Endothelial cell of umbilical vein (primary cell): ENCODE results near the gene CARD14. TPM values are rescaled to one million over a fixed set of nuclear protein-coding genes. Genes with fewer than 3 reads are reported as not detected.

Source experiments
- BruUV-seq: library from RNA; stranded (reverse); fragments of 400-500 nt; replicated peaks from 2 replicates; lab custom pipeline; 2021; lab: Mats Ljungman, UMichigan
- CTCF ChIA-PET: fragments of 300-600, 350-600 bp; sonication (Branson Sonifier 250); formaldehyde crosslinking; loops from one replicate; lab custom pipeline; 2021; ENCODE audit warnings: antibody characterized with exemption, inconsistent platforms; lab: Charles Lee
- POLR2A ChIA-PET: fragments of 300-600, 350-600 bp; sonication (Branson Sonifier 250); formaldehyde crosslinking; loops from one replicate; lab custom pipeline; 2021; ENCODE audit warnings: antibody characterized with exemption, inconsistent platforms; lab: Charles Lee
- DNase-seq: peaks from one replicate; pipeline ENCODE4 v3.0.0-alpha.2; 2011; ENCODE audit warnings: low read depth, low spot score
- FAIRE-seq: peaks from 2 replicates; lab custom pipeline; 2011; peaks lifted over from hg19 to GRCh38; lab: Jason Lieb, UNC
- H2AFZ ChIP-seq: 2 replicates; pipeline ENCODE4 v1.6.0; 2012; ENCODE audit warnings: low read depth, low read length, control low read depth, inconsistent platforms
- H3K27ac ChIP-seq: 2 replicates; pipeline ENCODE4 v1.5.1; 2011; ENCODE audit warnings: low read depth, mild to moderate bottlenecking, control low read depth, low read length, moderate library complexity; ENCODE audit not compliant: insufficient read depth
- H3K27me3 ChIP-seq, 2 experiments: 2 replicates each; pipeline versions ENCODE4 v1.6.0 to v1.6.1; 2011; ENCODE audit warnings: low read length in 2 of 2, mixed read lengths in 1 of 2; ENCODE audit not compliant: control insufficient read depth in 2 of 2, insufficient read depth in 2 of 2
- H3K36me3 ChIP-seq, 2 experiments: 2 replicates in 1 of 2; 3 replicates in 1 of 2; pipeline ENCODE4 v1.5.1; 2011; ENCODE audit warnings: low read length in 2 of 2, mild to moderate bottlenecking in 1 of 2, moderate library complexity in 1 of 2; ENCODE audit not compliant: control insufficient read depth in 2 of 2, insufficient read depth in 2 of 2; ENCODE audit errors: extremely low read depth in 1 of 2
- H3K4me1 ChIP-seq: 3 replicates; pipeline ENCODE4 v1.5.1; 2011; ENCODE audit warnings: mild to moderate bottlenecking, low read length; ENCODE audit not compliant: control insufficient read depth, insufficient read depth; ENCODE audit errors: extremely low read depth
- H3K4me2 ChIP-seq: 2 replicates; pipeline ENCODE4 v1.6.1; 2011; ENCODE audit warnings: low read length, control low read depth, mixed read lengths; ENCODE audit not compliant: insufficient read depth
- H3K4me3 ChIP-seq, 3 experiments: fragments of 200-600 bp in 1 of 3; sonication (generic), shearing (Covaris generic) in 1 of 3; replicated peaks in 1 of 3; 2 replicates each; pipeline ENCODE4 v1.5.1; 2011 to 2016; ENCODE audit warnings: control low read depth in 3 of 3, low read length in 3 of 3, mild to moderate bottlenecking in 2 of 3, inconsistent platforms in 1 of 3, low read depth in 1 of 3, moderate library complexity in 1 of 3; ENCODE audit not compliant: insufficient read depth in 1 of 3
- H3K79me2 ChIP-seq: 2 replicates; pipeline ENCODE4 v1.6.0; 2012; ENCODE audit warnings: low read length, inconsistent platforms; ENCODE audit not compliant: control insufficient read depth, insufficient read depth
- H3K9ac ChIP-seq: replicated peaks from 2 replicates; pipeline ENCODE3; 2011; ENCODE audit warnings: low read length, control low read depth; ENCODE audit not compliant: insufficient read depth; ENCODE audit errors: extremely low read depth
- H3K9me1 ChIP-seq: replicated peaks from 3 replicates; pipeline ENCODE4 v1.6.0; 2011; ENCODE audit warnings: mild to moderate bottlenecking, low read length; ENCODE audit not compliant: control insufficient read depth, insufficient read depth; ENCODE audit errors: extremely low read depth
- H3K9me3 ChIP-seq: replicated peaks from 2 replicates; pipeline ENCODE4 v1.5.1; 2012; ENCODE audit warnings: low read length, inconsistent platforms; ENCODE audit not compliant: control insufficient read depth, insufficient read depth
- H4K20me1 ChIP-seq: replicated peaks from 2 replicates; pipeline ENCODE3; 2011; ENCODE audit warnings: mild to moderate bottlenecking, low read length; ENCODE audit not compliant: control insufficient read depth, insufficient read depth; ENCODE audit errors: extremely low read depth
- CTCF ChIP-seq, 2 donors: IDR thresholded peaks; 1 replicate in 1 of 2; 2 replicates in 1 of 2; pipeline ENCODE4 v1.5.1; 2011; ENCODE audit warnings: low read length in 2 of 2, mild to moderate bottlenecking in 2 of 2, moderate library complexity in 2 of 2, control low read depth in 1 of 2, inconsistent platforms in 1 of 2, low read depth in 1 of 2; ENCODE audit not compliant: insufficient read depth in 1 of 2; ENCODE audit errors: extremely low read depth in 1 of 2
- EZH2 ChIP-seq: IDR thresholded peaks from 2 replicates; pipeline ENCODE4 v1.6.1; 2012; ENCODE audit warnings: borderline replicate concordance, low read depth, mild to moderate bottlenecking, moderate library complexity, low read length, inconsistent platforms; ENCODE audit not compliant: severe bottlenecking
- FOS ChIP-seq: IDR thresholded peaks from 2 replicates; pipeline ENCODE4 v1.6.1; 2011; ENCODE audit warnings: mild to moderate bottlenecking, low read length, moderate library complexity, borderline replicate concordance; ENCODE audit not compliant: insufficient read depth
- GATA2 ChIP-seq: IDR thresholded peaks from 2 replicates; pipeline ENCODE4 v1.7.0; 2011; ENCODE audit warnings: low read depth, mild to moderate bottlenecking, moderate library complexity, mixed read lengths, low read length; ENCODE audit not compliant: insufficient read length, insufficient read depth
- JUN ChIP-seq: IDR thresholded peaks from 2 replicates; pipeline ENCODE4 v1.6.1; 2011; ENCODE audit warnings: borderline replicate concordance, low read depth; ENCODE audit not compliant: insufficient read length, insufficient read depth
- MAX ChIP-seq: IDR thresholded peaks from 2 replicates; pipeline ENCODE4 v1.6.1; 2011; ENCODE audit not compliant: insufficient read depth, insufficient read length
- MYC ChIP-seq: IDR thresholded peaks from one replicate; pipeline ENCODE4 v1.6.1; 2011; ENCODE audit warnings: mild to moderate bottlenecking, low read depth, low read length
- POLR2A ChIP-seq: IDR thresholded peaks from 2 replicates; pipeline ENCODE4 v1.6.1; 2012; ENCODE audit warnings: low read depth, mild to moderate bottlenecking, control low read depth, low read length
- POLR2AphosphoS5 ChIP-seq: IDR thresholded peaks from 2 replicates; pipeline ENCODE4 v1.6.1; 2012; ENCODE audit warnings: low read depth, mild to moderate bottlenecking, control low read depth, low read length, moderate library complexity; ENCODE audit not compliant: insufficient read depth
- dilution Hi-C: fragments of 300-500 bp; cut with MboI; formaldehyde crosslinking; loops from one replicate; pipeline ENCODE4 v1.15.0; 2019; ENCODE audit warnings: low sequenced_read_pairs; ENCODE audit not compliant: extremely low pct_ligation_motif_present
- intact Hi-C: fragments of 100-400 bp; cut with micrococcal nuclease; formaldehyde crosslinking; loops from one replicate; pipeline ENCODE4 v1.10.0; 2022
- polyA plus RNA-seq, 4 experiments: library from polyadenylated mRNA; depleted of rRNA in 3 of 4; stranded (reverse) in 3 of 4; unstranded in 1 of 4; fragments of >200 nt; gene quantifications; 2 replicates each; pipeline versions ENCODE4 v1.2.1 to v1.2.3, GENCODE V29; 2011 to 2012; ENCODE audit warnings: missing spikeins in 1 of 4
- total RNA-seq: library from RNA; stranded (reverse); gene quantifications from 2 replicates; pipeline ENCODE4 v1.2.3, GENCODE V29; 2021

The CARD14 gene
- total and polyA plus RNA-seq, 2 donors (not counting 3 experiments of a cell fraction or from before 2014, with no cell fraction given) = not detected

GRCh38 chr17:80248894-80249710 is 79.3 kb downstream of the CARD14 start:
- no peak for TF ChIP-seq POLR2A
- TF ChIP-seq GATA2 = no peak
- TF ChIP-seq JUN = no peak
- TF ChIP-seq EZH2 = no peak
- no peak for TF ChIP-seq CTCF (IDR thresholded peaks at IDR 0.05; ENCODE audit: extremely low read depth in 1 of 2, insufficient read depth in 1 of 2, low read depth in 1 of 2, low read length in 2 of 2)
- TF ChIP-seq MAX = no peak
- no peak for TF ChIP-seq MYC
- TF ChIP-seq POLR2AphosphoS5 = no peak
- TF ChIP-seq FOS = no peak
- dilution Hi-C loops = no loop called here
- no peaks in the 10 kb centered on the region for H4K20me1 ChIP-seq
- H3K79me2 ChIP-seq = no peaks in the 10 kb centered on the region
- H3K9me3 ChIP-seq = no peaks in the 10 kb centered on the region
- no peak overlapping the region for H2AFZ ChIP-seq
- FAIRE-seq (no peak), DNase-seq (no peak)
- POLR2A ChIA-PET = no interaction called here
- H3K9ac ChIP-seq = no peak overlapping the region
- no peaks in the 10 kb centered on the region for H3K9me1 ChIP-seq
- no peak overlapping the region for H3K4me2 ChIP-seq
- peaks cover 0 to 16% of the 10 kb centered on the region in 2 experiments for H3K36me3 ChIP-seq
- no peak overlapping the region for H3K4me3 ChIP-seq
- no peak overlapping the region for H3K27ac ChIP-seq
- no TSS peak for BruUV-seq
- CTCF ChIA-PET = no interaction called here
- intact Hi-C loops = no loop called here
- peaks cover 4% of the 10 kb centered on the region for H3K4me1 ChIP-seq
- H3K27me3 ChIP-seq = no peaks in the 10 kb centered on the region
